Neural cell (in vitro differentiated cells): Measurements from ENCODE around the gene INSM1.

Experiments used
- CTCF ChIP-seq: fragments of 450-650 bp; IDR thresholded peaks from 2 replicates; pipeline ENCODE4 v1.5.1; 2014; ENCODE audit warnings: antibody characterized with exemption, mild to moderate bottlenecking, moderate library complexity; ENCODE audit not compliant: poor library complexity, severe bottlenecking
- REST ChIP-seq: IDR thresholded peaks from 2 replicates; pipeline ENCODE4 v1.6.1; 2012; ENCODE audit warnings: borderline replicate concordance

GRCh38 chr20:20362774-20363433 is 5.0 kb upstream of the INSM1 start:
- TF ChIP-seq CTCF (peak; percentile 43), REST (peak; percentile 5)
